ENCODE data around the gene BCAS3. TPM values are rescaled to one million over a fixed set of nuclear protein-coding genes. Genes with fewer than 3 reads are reported as not detected.

BCAS3 gene
- total RNA-seq, 4 donors from 2014 or later: 41.0 to 81.4 (median 45.6) TPM

- H3K27me3 ChIP-seq: no peaks in the 10 kb centered on the region
Observed at GRCh38 chr17:61126473-61127249, 449.0 kb downstream of the BCAS3 start.

GRCh38 chr17:61127960-61128359 is 450.3 kb downstream of the BCAS3 start:
- Histone ChIP-seq H3K4me3 (no peak overlapping the region), H3K27me3 (no peaks in the 10 kb centered on the region), H3K27ac (no peak overlapping the region), H3K36me3 (no peaks in the 10 kb centered on the region), H3K9me3 (no peaks in the 10 kb centered on the region), H3K4me1 (no peaks in the 10 kb centered on the region)
- 91% methylated on average over 2 of the region's 2 CpGs for WGBS
- DNase-seq (ENCODE audit: low spot score in 2 of 2): no peak
- TF ChIP-seq CTCF (IDR thresholded peaks at IDR 0.05) (no peak), POLR2AphosphoS5 (IDR thresholded peaks at IDR 0.05) (no peak), EP300 (IDR thresholded peaks at IDR 0.05) (no peak), POLR2A (IDR thresholded peaks at IDR 0.05) (no peak)

More at GRCh38 chr17:61126473-61127249, 449.0 kb downstream of the BCAS3 start:
- Histone ChIP-seq H3K27ac (no peak overlapping the region), H3K36me3 (no peaks in the 10 kb centered on the region), H3K4me1 (no peaks in the 10 kb centered on the region), H3K4me3 (no peak overlapping the region), H3K9me3 (no peaks in the 10 kb centered on the region)
- DNase-seq (ENCODE audit: low spot score in 2 of 2): no peak
- WGBS: 86% methylated on average over 11 of the region's 11 CpGs
- TF ChIP-seq POLR2AphosphoS5 (IDR thresholded peaks at IDR 0.05) (no peak), EP300 (IDR thresholded peaks at IDR 0.05) (no peak), CTCF (IDR thresholded peaks at IDR 0.05) (no peak), POLR2A (IDR thresholded peaks at IDR 0.05) (no peak)

- H3K27me3 ChIP-seq: no peaks in the 10 kb centered on the region
- H3K4me3 ChIP-seq: no peak overlapping the region
- peak overlapping the region; percentile 39 for H3K27ac ChIP-seq
- DNase-seq (ENCODE audit: low spot score in 2 of 2): no peak
- H3K36me3 ChIP-seq: no peaks in the 10 kb centered on the region
- no peaks in the 10 kb centered on the region for H3K9me3 ChIP-seq
- no peaks in the 10 kb centered on the region for H3K4me1 ChIP-seq
- no peak for TF ChIP-seq EP300 (IDR thresholded peaks at IDR 0.05)
- TF ChIP-seq POLR2AphosphoS5 (IDR thresholded peaks at IDR 0.05): no peak
- TF ChIP-seq POLR2A (IDR thresholded peaks at IDR 0.05): no peak
- TF ChIP-seq CTCF (IDR thresholded peaks at IDR 0.05): no peak
- 56% methylated on average over 8 of the region's 8 CpGs for WGBS
Observed at GRCh38 chr17:61128661-61129115, 451.0 kb downstream of the BCAS3 start.

- Histone ChIP-seq H3K9me3 (no peaks in the 10 kb centered on the region), H3K36me3 (no peaks in the 10 kb centered on the region), H3K4me3 (no peak overlapping the region), H3K27me3 (no peaks in the 10 kb centered on the region), H3K27ac (peak overlapping the region; percentile 39), H3K4me1 (no peaks in the 10 kb centered on the region)
- WGBS: 81% methylated on average over 7 of the region's 7 CpGs
- DNase-seq (ENCODE audit: low spot score in 2 of 2): no peak
- no peak for TF ChIP-seq POLR2A (IDR thresholded peaks at IDR 0.05)
- TF ChIP-seq POLR2AphosphoS5 (IDR thresholded peaks at IDR 0.05): no peak
- no peak for TF ChIP-seq EP300 (IDR thresholded peaks at IDR 0.05)
- TF ChIP-seq CTCF (IDR thresholded peaks at IDR 0.05): no peak
Observed at GRCh38 chr17:61129267-61130254, 451.9 kb downstream of the BCAS3 start.
